ENCODE data around the gene TNC. TPM values are rescaled to one million over a fixed set of nuclear protein-coding genes. Genes with fewer than 3 reads are reported as not detected.

TNC gene
- total RNA-seq (2014; rRNA removed) = 29.6 and 39.9 TPM in 2 replicates
- polyA plus RNA-seq (2012) = 2.1 TPM

DNA sequence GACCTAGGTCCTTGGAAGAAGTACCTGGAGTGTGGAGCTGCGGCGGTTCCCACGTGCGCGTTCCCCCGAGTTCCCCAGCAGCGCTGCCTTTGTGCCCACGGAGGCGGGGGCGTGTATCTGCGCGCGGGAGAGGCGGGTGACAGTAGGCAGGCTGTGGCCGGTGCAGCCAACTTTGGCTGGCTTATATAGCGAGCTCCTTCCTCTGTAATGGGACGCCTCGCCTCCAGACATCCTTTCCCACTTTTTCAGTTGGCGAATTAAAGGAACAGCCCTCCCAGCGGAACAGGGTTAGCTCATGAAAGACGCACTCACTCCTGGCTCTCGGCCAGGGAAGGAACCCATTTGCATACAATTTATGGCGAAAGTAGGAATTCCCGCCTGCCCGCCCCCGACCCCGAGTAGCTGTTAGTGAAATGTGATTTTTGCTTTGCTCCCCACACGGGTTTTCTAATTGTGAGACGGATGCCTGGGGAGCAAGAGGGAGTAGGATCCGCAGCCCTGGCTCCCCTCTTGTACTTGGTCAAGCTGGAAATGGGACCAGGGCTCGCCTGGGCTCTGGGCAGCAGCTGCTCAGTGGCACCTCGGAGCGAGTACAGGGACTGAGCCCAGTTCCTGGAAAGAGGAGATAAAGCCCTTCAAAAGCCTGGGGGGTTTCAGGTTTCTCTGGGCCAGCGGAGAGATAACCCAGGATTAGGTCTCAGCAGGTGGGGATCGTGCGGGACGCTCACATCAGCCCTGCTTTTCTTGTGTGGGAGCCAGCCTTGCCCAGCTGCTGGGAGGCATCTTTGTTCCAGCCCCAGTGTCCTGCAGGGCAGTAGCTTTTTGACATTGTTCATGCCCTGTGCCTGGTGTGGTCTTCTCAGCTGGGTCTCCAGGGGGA is at the start of gene TNC:
TNC (minus strand) TSS at position 159 of the 880 bp plus-strand sequence. CDS start 27,139 bp downstream, outside the sequence.
- peak; percentile 86 for DNase-seq (ENCODE audit: low read depth)

DNA sequence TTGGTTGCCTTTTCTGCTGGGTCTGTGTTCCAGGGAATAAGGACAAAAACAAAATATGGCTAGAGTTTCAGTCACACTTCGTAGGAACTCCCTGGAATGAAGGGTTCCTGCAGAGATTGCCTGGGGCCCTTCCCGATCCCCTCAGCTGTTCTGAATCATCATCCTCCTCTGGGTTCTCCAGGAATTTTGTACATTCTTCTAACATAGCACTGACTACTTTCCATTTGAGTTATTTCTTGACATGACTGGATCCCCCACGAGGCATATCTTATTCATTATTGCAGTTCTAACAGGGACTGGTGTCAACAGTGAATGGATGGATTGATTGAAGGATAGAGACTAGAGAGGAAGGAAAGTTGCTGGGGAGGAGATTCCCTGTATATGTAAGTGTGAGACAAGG is 49.2 kb upstream of the TNC start:
- DNase-seq (ENCODE audit: low read depth) = peak; percentile 94

GRCh38 chr9:115165233-115165632 is 47.3 kb upstream of the TNC start:
- DNase-seq (ENCODE audit: low read depth) = no peak

DNA sequence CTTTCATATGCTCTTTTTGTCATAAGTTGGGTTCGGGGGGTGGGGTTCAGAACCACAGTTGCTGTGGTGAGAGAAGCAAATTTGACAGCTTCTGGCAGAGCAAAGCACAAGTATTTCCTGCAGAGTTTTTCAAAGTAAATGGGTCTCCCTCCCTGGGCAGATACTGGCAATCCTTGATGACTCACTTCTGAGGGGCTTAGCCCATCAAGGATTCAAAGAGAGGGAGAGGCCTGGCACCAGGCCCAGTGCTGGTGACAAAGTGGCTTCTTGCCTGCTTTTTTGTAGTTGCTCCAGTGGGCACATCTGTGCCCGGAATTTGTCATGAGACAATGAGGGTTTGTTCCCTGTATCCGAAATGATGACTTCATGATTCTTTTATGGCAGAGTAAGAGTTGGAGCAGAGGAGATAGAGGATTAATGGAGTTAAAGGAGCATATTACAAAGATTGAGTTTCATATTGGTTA is 46.6 kb upstream of the TNC start:
- peak; percentile 84 for DNase-seq (ENCODE audit: low read depth)

DNA sequence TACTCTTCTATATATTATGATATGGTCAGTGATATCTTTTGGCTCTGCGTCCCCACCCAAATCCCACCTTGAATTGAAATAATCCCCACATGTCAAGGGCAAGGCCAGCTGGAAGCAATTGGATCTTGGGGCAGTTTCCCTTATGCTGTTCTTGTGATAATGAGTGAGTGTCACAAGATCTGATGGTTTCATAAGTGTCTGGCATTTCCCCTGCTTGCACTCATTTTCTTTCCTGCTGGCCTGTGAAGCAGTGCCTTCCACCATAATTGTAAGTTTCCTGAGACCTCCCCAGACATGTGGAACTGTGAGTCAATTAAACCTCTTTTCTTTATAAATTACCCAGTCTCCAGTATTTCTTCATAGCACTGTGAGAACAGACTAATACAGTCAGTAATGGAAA is 45.0 kb upstream of the TNC start:
- DNase-seq (ENCODE audit: low read depth) = no peak

- no peak for DNase-seq (ENCODE audit: low read depth)
Observed at GRCh38 chr9:115161446-115161845, 43.5 kb upstream of the TNC start.

DNA sequence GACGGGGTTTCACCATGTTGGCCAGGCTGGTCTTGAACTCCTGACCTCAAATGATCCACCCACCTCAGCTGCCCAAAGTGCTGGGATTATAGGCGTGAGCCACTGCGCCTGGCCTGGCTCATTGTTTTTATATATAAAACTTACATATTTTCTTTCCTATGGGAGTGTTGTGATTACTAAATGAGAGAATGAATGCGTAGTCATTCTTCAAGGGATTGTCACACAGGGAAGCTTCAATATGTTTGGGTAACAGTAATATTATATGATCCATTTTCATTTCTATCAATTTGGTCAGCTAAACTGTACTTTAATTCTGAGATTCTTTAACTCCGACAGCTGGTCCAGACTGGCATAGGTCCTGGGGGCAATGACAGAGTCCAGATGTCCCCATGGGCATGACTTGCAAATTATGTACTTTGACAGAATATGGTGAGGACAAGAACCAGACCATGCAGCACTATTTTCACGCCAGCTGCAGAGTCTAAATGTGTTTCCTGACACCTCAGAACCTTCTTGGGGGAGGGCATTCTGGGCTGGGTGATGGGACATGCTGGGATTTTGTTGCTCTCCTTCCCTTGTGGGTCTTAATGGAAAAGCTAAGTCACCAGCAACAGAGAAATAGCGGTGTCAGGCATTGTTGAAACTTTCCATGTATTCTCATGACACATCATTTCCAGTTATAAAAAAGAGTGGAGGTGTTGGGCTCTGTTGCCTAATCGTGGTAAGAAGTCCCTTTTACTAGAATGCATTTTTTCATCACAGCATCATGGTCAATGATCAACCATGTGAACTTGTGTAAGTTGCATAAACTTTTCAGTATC is 40.9 kb upstream of the TNC start:
- no peak for DNase-seq (ENCODE audit: low read depth)

DNA sequence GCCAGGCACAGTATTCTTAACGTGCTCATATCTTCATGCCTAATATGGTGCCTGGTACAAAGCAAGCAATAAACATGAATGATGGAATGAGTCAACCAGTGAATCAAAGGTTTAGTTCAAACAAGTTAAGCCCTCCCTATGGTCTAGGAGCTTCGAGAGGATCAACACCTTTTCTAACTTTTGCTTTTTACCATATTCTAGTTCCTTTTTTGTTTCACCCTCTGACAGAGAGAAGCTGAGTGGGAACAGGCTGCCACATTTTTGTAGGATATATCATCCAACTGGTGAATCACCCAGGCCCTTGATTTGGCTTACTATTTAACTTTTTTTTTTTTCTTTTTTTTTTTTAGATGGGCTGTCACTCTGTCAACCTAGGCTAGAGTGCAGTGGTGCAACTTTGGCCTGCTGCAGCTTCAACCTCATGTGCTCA is 39.3 kb upstream of the TNC start:
- peak; percentile 91 for DNase-seq (ENCODE audit: low read depth)

DNA sequence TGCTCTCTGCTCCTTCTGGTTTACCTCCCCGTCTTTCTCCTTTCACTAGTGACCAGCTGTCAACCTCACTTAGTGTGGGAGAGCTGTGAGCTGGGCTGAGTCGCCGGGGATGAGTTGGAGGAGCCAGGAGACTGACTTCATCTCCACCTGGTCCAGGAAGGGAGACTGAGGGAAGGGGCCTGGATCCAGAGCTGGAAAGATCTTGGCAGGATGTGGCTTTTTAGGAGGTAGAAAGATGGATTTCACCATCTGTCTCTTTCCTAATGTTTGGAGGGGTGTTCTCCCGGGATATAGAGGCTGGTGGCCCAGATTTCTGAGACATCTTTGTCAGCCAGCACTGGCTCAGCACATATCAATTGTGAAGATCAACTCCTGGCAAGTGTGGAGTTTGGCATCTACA is 37.1 kb upstream of the TNC start:
- no peak for DNase-seq (ENCODE audit: low read depth)

GRCh38 chr9:115154617-115155016 is 36.7 kb upstream of the TNC start:
- DNase-seq (ENCODE audit: low read depth) = no peak

DNA sequence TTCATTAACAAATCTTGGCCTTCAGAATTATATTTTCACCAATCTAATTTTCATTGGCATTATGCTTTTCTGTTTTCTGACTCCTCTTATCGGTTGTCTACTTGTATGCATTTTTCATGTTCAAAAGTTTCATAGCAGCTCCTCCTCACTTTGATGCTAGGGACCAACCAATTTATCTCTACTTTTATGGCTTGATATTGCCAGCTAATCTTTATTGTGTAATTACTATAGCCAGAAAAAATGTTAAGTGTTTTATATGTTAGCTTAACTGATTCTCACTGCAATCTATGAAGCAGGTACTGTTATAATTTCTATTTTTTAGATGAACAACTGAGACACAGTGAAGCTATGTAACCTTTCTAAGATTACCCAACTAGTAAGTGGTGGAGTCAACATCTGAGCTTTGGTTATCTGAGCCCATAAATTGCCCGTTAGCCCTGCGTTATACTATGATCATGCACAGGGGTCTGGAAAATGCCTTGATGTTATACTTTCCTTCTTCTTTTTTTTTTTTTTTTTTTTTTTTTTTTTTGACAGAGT is 34.4 kb upstream of the TNC start:
- no peak for DNase-seq (ENCODE audit: low read depth)

DNA sequence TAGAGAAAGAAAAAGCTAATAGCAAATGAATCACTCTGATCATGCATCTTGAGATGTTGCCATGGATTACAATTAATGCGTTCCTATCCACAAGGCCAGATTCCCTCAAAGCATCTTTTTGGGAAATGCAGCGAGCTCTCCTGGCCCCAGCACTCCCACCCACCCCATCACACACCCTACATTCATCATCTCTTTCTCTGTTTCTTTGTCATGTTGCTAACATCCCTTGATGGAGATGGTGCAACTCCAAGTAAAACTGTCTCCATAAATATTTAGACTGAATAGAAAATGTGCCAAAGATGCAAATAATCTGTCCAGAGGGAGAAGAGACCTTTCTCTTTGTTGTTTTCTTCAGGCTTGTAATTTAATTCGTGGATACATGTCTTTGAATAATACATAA is 30.8 kb upstream of the TNC start:
- no peak for DNase-seq (ENCODE audit: low read depth)

GRCh38 chr9:115146581-115147021 is 28.6 kb upstream of the TNC start:
- DNase-seq (ENCODE audit: low read depth) = peak; percentile 88

GRCh38 chr9:115144706-115145105 is 26.7 kb upstream of the TNC start:
- DNase-seq (ENCODE audit: low read depth) = no peak

DNA sequence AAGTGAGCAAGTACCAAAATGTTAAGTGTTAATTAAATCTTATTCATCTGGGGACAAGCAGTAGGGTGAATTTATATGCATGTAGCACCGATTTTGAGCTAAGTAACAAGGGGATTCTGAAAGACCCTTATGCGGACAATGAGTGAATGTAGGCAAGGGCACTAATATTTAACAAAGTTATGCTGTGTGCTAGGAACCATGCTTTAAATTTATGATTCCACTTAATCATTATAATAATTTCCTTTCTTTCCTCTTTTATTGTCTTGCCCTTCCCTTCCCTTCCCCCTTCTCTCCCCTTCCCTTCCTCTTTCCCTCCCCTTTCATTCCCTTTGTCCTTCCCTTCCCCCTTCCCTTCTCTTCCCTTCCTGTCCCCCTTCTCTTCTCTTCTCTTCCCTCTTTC is 25.7 kb upstream of the TNC start:
- DNase-seq (ENCODE audit: low read depth) = no peak

DNA sequence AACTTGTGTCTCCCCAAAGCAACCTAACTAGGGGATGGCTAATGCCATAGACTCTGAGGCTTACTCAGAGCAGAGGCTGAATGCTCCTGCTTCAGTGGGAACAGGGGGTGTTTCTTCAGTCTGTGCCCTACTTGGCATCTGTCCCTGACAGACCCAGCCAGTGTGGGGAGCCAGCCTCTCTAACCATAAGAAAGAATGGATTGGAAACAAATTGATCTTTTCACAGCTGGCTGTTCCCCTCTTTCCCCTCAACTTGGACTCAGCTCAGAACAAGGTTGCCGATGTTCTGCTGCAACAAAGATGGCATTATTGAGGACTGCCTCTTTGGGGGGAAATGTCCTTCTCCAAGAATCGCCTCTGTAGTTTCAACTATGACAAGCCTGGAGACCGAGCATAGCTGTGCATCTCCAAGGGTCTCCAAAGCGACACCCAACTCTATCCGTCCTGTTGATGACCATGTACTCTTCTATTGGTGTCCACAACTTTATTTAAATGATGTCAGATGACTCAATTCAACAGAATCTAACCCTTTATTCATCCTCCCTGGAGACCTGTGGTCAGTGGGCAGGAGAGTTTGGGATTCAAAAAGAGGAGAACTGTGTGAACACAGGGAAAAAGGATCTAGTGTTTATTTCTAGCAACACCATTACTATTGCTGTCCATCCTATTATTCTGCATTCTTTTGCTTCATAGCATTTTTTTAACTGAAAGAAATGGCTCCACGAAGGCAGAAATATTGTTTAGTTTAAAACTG is 24.7 kb upstream of the TNC start:
- DNase-seq (ENCODE audit: low read depth) = peak; percentile 95

DNA sequence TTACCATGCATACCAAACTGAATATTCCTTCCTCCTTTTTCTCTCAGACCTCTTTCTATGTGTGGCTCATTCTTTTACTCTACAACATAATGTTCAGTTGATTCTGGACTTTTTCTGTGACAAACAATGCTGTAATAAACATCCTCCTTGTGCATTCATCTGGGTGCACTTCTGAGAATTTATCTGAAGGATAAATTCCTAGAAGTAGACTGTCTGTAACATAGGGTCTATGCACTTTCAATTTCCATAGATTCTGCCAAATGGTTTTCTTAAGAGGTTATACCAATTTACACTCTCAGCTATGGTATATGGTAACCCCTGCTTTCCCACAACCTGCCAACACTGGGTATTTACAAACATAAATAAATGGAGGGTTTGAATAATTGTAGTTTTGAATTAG is 24.1 kb upstream of the TNC start:
- no peak for DNase-seq (ENCODE audit: low read depth)

GRCh38 chr9:115141612-115142011 is 23.7 kb upstream of the TNC start:
- DNase-seq (ENCODE audit: low read depth) = no peak

DNA sequence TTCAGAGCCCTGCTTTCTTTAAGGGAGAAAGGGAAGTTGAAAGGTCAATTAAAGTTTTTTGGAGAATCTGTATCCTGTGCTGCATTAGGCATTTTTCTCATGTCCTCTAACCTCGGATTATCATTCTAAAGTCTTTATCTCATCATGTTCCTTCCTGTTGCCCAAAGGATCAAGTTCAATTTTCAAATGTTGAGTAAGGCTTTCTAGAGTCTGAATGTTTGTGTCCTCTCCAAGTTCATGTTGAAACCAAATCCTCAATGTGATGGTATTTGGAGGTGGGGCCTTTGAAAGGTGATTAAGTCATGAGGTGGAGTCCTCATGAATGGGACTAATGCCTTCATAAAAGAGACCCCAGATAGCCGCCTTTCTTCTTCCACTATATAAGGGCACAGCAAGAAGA is 20.2 kb upstream of the TNC start:
- no peak for DNase-seq (ENCODE audit: low read depth)

DNA sequence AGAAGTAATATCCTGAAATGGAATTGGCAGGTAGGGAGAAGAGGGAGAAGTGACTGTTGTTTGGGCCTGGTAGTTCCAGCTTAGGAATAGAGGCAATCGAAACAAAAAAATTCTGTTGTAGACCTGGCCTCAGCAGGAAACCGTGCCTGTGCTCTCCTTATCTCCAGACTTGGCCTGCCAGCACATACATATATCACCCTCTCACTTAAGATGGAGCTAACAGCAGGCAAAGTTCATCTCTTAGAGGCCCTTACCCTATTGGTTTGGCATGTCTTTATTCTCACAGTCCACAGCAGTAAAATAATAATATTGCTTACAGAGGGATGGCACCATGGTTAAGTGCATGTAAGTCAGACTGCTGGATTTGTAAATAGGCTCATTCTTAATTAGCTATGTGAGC is 19.6 kb upstream of the TNC start:
- no peak for DNase-seq (ENCODE audit: low read depth)
